HCT116 (cell line): Measurements from ENCODE around the gene SLC6A13.

ENCODE experiments used
- EZH2phosphoT487 ChIP-seq: fragments of 200-600 bp; IDR thresholded peaks from 2 replicates; pipeline ENCODE4 v1.6.1; 2018; ENCODE audit warnings: antibody characterized with exemption, borderline replicate concordance
- JUND ChIP-seq: IDR thresholded peaks from 2 replicates; pipeline ENCODE4 v1.6.1; 2012
- POLR2A ChIP-seq: IDR thresholded peaks from 2 replicates; pipeline ENCODE4 v1.7.0; 2011; ENCODE audit warnings: borderline replicate concordance; ENCODE audit not compliant: insufficient read depth, insufficient read length; ENCODE audit errors: extremely low read depth
- POLR2AphosphoS5 ChIP-seq: IDR thresholded peaks from 2 replicates; pipeline ENCODE4 v1.6.1; 2011; ENCODE audit warnings: mild to moderate bottlenecking, low read depth, low read length, moderate library complexity
- REST ChIP-seq: IDR thresholded peaks from 2 replicates; pipeline ENCODE4 v1.6.1; 2012; ENCODE audit warnings: low read depth
- YY1 ChIP-seq: IDR thresholded peaks from 2 replicates; pipeline ENCODE4 v1.6.1; 2011; ENCODE audit warnings: low read length, low read depth, moderate library complexity, mild to moderate bottlenecking; ENCODE audit not compliant: insufficient replicate concordance; ENCODE audit errors: extremely low read depth
- TF ChIP-seq, protein P1 (sequence below), 3 experiments: fragments of 200-600 bp in 1 of 3; sonication (generic) in 1 of 3; IDR thresholded peaks in 2 of 3; conservative IDR thresholded peaks in 1 of 3; 2 replicates each; pipeline ENCODE4 v1.5.1; 2012 to 2017; ENCODE audit warnings: low read depth in 2 of 3, low read length in 2 of 3, antibody characterized with exemption in 1 of 3, borderline replicate concordance in 1 of 3, control low read depth in 1 of 3, mild to moderate bottlenecking in 1 of 3, mixed read lengths in 1 of 3, mixed run types in 1 of 3, moderate library complexity in 1 of 3; ENCODE audit not compliant: insufficient read depth in 1 of 3
- TF ChIP-seq, protein P2 (sequence below): IDR thresholded peaks from 2 replicates; pipeline ENCODE4 v1.6.1; 2012

DNA sequence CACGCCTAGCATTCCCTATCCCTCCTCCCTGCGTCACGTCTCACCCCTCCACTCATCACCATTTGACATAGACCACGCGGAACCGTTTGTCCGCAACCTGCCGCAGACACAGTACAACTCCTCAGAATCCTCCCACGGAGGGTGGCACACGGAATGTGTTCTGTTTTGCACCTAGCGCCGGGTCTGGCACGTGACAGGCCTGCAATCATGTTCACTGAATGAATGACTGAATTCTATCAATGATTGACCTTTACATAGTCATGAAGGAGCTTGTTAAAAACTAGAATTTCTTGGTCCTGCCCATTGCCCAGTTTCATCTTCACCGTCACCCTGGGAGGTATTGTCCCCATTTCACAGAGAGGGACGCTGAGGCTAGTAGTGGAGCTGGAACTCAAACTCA, 53.4 kb downstream of the SLC6A13 start:
- TF ChIP-seq, protein P1, sequence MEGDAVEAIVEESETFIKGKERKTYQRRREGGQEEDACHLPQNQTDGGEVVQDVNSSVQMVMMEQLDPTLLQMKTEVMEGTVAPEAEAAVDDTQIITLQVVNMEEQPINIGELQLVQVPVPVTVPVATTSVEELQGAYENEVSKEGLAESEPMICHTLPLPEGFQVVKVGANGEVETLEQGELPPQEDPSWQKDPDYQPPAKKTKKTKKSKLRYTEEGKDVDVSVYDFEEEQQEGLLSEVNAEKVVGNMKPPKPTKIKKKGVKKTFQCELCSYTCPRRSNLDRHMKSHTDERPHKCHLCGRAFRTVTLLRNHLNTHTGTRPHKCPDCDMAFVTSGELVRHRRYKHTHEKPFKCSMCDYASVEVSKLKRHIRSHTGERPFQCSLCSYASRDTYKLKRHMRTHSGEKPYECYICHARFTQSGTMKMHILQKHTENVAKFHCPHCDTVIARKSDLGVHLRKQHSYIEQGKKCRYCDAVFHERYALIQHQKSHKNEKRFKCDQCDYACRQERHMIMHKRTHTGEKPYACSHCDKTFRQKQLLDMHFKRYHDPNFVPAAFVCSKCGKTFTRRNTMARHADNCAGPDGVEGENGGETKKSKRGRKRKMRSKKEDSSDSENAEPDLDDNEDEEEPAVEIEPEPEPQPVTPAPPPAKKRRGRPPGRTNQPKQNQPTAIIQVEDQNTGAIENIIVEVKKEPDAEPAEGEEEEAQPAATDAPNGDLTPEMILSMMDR (IDR thresholded peaks at IDR 0.05 in 2 of 3, conservative IDR thresholded peaks at IDR 0.05 in 1 of 3; ENCODE audit: borderline replicate concordance in 1 of 3, insufficient read depth in 1 of 3, low read depth in 2 of 3, low read length in 2 of 3) = no peak
- TF ChIP-seq YY1 (no peak), POLR2AphosphoS5 (no peak), POLR2A (no peak), REST (no peak), JUND (no peak), EZH2phosphoT487 (no peak)
- TF ChIP-seq, protein P2, sequence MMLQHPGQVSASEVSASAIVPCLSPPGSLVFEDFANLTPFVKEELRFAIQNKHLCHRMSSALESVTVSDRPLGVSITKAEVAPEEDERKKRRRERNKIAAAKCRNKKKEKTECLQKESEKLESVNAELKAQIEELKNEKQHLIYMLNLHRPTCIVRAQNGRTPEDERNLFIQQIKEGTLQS = no peak
